PC-9 (cell line): ENCODE measurements around the gene EVC2. TPM values are rescaled to one million over a fixed set of nuclear protein-coding genes. Genes with fewer than 3 reads are reported as not detected.

Experiments used
- BruUV-seq: library from RNA; stranded (reverse); fragments of 400-500 nt; replicated peaks from 2 replicates; lab custom pipeline; 2021; lab: Mats Ljungman, UMichigan
- CTCF ChIA-PET: fragments of 300-600 bp; sonication (Branson Sonifier 250); formaldehyde crosslinking; loops from one replicate; lab custom pipeline; 2022; ENCODE audit warnings: antibody characterized with exemption; lab: Charles Lee
- POLR2A ChIA-PET: fragments of 300-600 bp; sonication (Branson Sonifier 250); formaldehyde crosslinking; loops from one replicate; lab custom pipeline; 2022; ENCODE audit warnings: antibody characterized with exemption; ENCODE audit not compliant: unreplicated experiment; lab: Charles Lee
- DNase-seq, 2 experiments: peaks; one replicate each; pipeline versions ENCODE4 v3.0.0 to v3.0.0-alpha.2; 2015 to 2022; ENCODE audit warnings: mixed read lengths in 1 of 2
- H2AFZ ChIP-seq: fragments of 200-600 bp; sonication (generic); 2 replicates; pipeline ENCODE4 v1.8.1; 2017; ENCODE audit warnings: antibody characterized with exemption
- H3F3A ChIP-seq: fragments of 200-600 bp; sonication (generic); 2 replicates; pipeline ENCODE4 v1.8.1; 2017; ENCODE audit warnings: antibody characterized with exemption, mild to moderate bottlenecking, low read depth; ENCODE audit not compliant: insufficient read depth
- H3K27ac ChIP-seq: fragments of 200-600 bp; sonication (generic); 2 replicates; pipeline ENCODE4 v1.6.1; 2016; ENCODE audit warnings: mixed run types
- H3K27me3 ChIP-seq: fragments of 200-600 bp; sonication (generic); 2 replicates; pipeline ENCODE4 v1.6.1; 2016; ENCODE audit warnings: low read depth, mixed run types; ENCODE audit not compliant: insufficient read depth
- H3K36me3 ChIP-seq: fragments of 200-600 bp; sonication (generic); 2 replicates; pipeline ENCODE4 v1.6.1; 2016; ENCODE audit warnings: low read depth, mixed run types
- H3K4me1 ChIP-seq: fragments of 200-600 bp; sonication (generic); replicated peaks from 2 replicates; pipeline ENCODE4 v1.6.1; 2016; ENCODE audit warnings: mixed run types; ENCODE audit not compliant: insufficient read depth
- H3K4me2 ChIP-seq: fragments of 200-600 bp; sonication (generic); 2 replicates; pipeline ENCODE4 v1.6.1; 2017; ENCODE audit warnings: mixed run types
- H3K4me3 ChIP-seq: fragments of 200-600 bp; sonication (generic); 2 replicates; pipeline ENCODE4 v1.6.1; 2016; ENCODE audit warnings: mixed run types
- H3K79me2 ChIP-seq: fragments of 200-600 bp; sonication (generic); 2 replicates; pipeline ENCODE4 v1.6.1; 2017; ENCODE audit warnings: low read depth, mixed run types
- H3K9me2 ChIP-seq: fragments of 200-600 bp; sonication (generic); 2 replicates; pipeline ENCODE4 v1.8.1; 2017; ENCODE audit warnings: mild to moderate bottlenecking; ENCODE audit not compliant: insufficient read depth
- H3K9me3 ChIP-seq: fragments of 200-600 bp; sonication (generic); 2 replicates; pipeline ENCODE4 v1.8.1; 2016; ENCODE audit warnings: low read depth; ENCODE audit not compliant: insufficient read depth
- H4K20me1 ChIP-seq: fragments of 200-600 bp; sonication (generic); 2 replicates; pipeline ENCODE4 v1.8.1; 2017; ENCODE audit not compliant: insufficient read depth
- EZH2 ChIP-seq: fragments of 200-600 bp; sonication (generic); IDR thresholded peaks from 2 replicates; pipeline ENCODE4 v1.8.0; 2017; ENCODE audit warnings: antibody characterized with exemption, low read depth
- intact Hi-C: fragments of 100-400 bp; cut with micrococcal nuclease; formaldehyde crosslinking; loops from one replicate; pipeline ENCODE4 v1.10.0; 2022; ENCODE audit not compliant: unreplicated experiment
- total RNA-seq: library from RNA; stranded (reverse); gene quantifications from 2 replicates; pipeline ENCODE4 v1.2.3, GENCODE V29; 2021
- TF ChIP-seq, protein P1 (sequence below): fragments of 200-600 bp; sonication (generic); conservative IDR thresholded peaks from 2 replicates; pipeline ENCODE4 v1.6.1; 2017; ENCODE audit warnings: mixed run types, antibody characterized with exemption, mild to moderate bottlenecking, moderate library complexity

EVC2 gene
- total RNA-seq, 1 experiment from 2014 or later = 1.4 TPM

DNA sequence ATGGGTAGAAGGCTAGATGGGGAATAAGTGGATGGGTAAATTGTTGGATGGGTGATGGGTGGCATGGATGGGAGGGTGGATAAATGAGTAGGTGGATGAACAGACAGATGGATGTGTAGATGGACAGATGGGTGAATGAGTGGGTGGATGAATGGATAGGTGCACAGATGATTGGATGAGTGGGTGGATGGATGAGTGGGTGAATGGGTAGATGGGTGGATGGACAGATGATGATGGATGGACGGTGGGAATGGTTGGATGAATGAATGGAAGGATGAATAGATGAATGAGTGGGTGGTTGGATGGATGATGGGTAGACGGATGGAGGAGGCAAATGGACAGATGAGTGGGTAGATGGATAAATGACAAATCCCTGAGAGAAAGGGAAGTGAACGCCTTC, 68.3 kb downstream of the EVC2 start:
- Histone ChIP-seq H4K20me1 (no peaks in the 10 kb centered on the region), H3K4me1 (peaks cover 32% of the 10 kb centered on the region), H2AFZ (no peak overlapping the region), H3K27ac (no peak overlapping the region), H3K9me2 (no peaks in the 10 kb centered on the region), H3K27me3 (no peaks in the 10 kb centered on the region), H3K4me3 (no peak overlapping the region), H3K9me3 (no peaks in the 10 kb centered on the region), H3K4me2 (no peak overlapping the region), H3F3A (peaks cover 12% of the 10 kb centered on the region), H3K36me3 (no peaks in the 10 kb centered on the region), H3K79me2 (no peaks in the 10 kb centered on the region)
- no peak for DNase-seq
- intact Hi-C loops = no loop called here
- BruUV-seq = no TSS peak
- POLR2A ChIA-PET = no interaction called here
- CTCF ChIA-PET = no interaction called here
- no peak for TF ChIP-seq EZH2
- TF ChIP-seq, protein P1, sequence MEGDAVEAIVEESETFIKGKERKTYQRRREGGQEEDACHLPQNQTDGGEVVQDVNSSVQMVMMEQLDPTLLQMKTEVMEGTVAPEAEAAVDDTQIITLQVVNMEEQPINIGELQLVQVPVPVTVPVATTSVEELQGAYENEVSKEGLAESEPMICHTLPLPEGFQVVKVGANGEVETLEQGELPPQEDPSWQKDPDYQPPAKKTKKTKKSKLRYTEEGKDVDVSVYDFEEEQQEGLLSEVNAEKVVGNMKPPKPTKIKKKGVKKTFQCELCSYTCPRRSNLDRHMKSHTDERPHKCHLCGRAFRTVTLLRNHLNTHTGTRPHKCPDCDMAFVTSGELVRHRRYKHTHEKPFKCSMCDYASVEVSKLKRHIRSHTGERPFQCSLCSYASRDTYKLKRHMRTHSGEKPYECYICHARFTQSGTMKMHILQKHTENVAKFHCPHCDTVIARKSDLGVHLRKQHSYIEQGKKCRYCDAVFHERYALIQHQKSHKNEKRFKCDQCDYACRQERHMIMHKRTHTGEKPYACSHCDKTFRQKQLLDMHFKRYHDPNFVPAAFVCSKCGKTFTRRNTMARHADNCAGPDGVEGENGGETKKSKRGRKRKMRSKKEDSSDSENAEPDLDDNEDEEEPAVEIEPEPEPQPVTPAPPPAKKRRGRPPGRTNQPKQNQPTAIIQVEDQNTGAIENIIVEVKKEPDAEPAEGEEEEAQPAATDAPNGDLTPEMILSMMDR = no peak

DNA sequence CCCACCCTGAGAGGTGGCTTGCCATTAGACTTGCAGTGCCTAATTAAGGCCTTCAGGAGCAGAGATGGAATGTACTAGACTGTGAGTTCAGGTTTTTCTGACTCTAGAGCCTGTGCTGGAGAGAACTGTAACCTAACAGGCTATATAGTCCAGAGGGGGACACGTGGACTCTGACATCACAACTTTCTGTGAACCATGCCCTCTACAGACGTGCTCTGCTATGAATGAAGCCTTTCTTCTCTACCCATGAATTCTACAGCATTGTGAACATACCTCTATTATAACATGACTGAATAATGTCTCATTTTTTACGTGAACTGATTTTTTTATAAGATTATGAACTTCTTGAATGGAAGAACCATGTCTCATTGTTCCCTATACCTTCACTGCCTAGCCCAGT, 68.8 kb downstream of the EVC2 start:
- no peaks in the 10 kb centered on the region for H3K27me3 ChIP-seq
- no peak overlapping the region for H3K4me3 ChIP-seq
- H3K79me2 ChIP-seq = no peaks in the 10 kb centered on the region
- TF ChIP-seq EZH2 = no peak
- TF ChIP-seq, protein P1 = no peak
- no peaks in the 10 kb centered on the region for H3K36me3 ChIP-seq
- H4K20me1 ChIP-seq = no peaks in the 10 kb centered on the region
- intact Hi-C loops = no loop called here
- POLR2A ChIA-PET = no interaction called here
- no peak overlapping the region for H2AFZ ChIP-seq
- BruUV-seq = no TSS peak
- H3K9me2 ChIP-seq = no peaks in the 10 kb centered on the region
- DNase-seq = no peak
- peaks cover 12% of the 10 kb centered on the region for H3F3A ChIP-seq
- H3K27ac ChIP-seq = peak overlapping the region; percentile 84
- peaks cover 35% of the 10 kb centered on the region for H3K4me1 ChIP-seq
- no peak overlapping the region for H3K4me2 ChIP-seq
- CTCF ChIA-PET = no interaction called here
- H3K9me3 ChIP-seq = no peaks in the 10 kb centered on the region

DNA sequence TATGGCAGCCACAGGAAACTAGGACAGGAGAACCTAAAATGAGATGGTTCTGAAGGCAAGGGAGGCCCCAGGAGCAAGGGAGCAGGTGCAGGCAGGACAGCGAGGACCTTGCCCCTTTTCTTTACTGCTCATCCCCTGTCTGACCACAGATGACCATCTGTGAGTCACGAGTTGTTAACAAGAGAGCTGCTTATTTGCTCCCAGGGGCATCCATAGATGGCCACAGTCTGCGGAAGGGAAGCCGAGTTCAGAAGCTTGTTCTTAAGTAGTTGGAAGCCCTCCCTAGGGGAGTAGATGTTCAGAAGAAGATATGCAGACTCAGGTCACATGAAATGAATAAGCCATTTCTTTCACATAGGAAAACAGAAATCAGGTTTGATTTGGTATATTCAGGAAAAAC, 69.4 kb downstream of the EVC2 start:
- no peak for DNase-seq
- intact Hi-C loops = no loop called here
- Histone ChIP-seq H2AFZ (no peak overlapping the region), H3K9me3 (no peaks in the 10 kb centered on the region), H3K4me2 (peak overlapping the region; percentile 23; the same call in 1 of the 2 replicates), H3K4me3 (no peak overlapping the region), H3F3A (peaks cover 12% of the 10 kb centered on the region), H3K27me3 (no peaks in the 10 kb centered on the region), H3K36me3 (no peaks in the 10 kb centered on the region), H3K9me2 (no peaks in the 10 kb centered on the region), H3K27ac (peak overlapping the region; percentile 84), H3K79me2 (no peaks in the 10 kb centered on the region), H3K4me1 (peaks cover 40% of the 10 kb centered on the region), H4K20me1 (no peaks in the 10 kb centered on the region)
- POLR2A ChIA-PET = no interaction called here
- BruUV-seq = TSS peak; percentile 54
- CTCF ChIA-PET = no interaction called here
- no peak for TF ChIP-seq EZH2

DNA sequence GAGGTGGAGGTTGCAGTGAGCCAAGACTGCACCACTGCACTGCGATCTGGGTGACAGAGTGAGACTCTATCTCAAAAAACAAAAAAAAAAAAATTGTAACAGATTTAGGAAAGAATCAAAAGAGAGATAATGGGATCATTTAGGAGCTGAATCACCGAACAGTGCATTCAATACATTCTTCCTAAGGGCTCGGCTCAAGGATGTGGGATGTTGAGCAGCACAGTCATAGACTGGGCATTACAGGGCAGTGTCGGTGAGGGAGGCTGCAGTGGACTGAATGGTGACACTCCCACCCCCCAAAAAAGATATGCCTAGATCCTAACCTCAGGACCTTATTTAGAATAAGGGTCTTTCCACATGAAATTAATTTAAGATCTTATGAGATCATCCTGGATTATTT, 70.0 kb downstream of the EVC2 start:
- Histone ChIP-seq H3K36me3 (no peaks in the 10 kb centered on the region), H3K27ac (peak overlapping the region; percentile 84), H3K9me2 (no peaks in the 10 kb centered on the region), H2AFZ (no peak overlapping the region), H3F3A (peaks cover 12% of the 10 kb centered on the region), H3K27me3 (no peaks in the 10 kb centered on the region), H3K4me2 (peak overlapping the region; percentile 23), H3K4me3 (no peak overlapping the region), H4K20me1 (no peaks in the 10 kb centered on the region), H3K9me3 (no peaks in the 10 kb centered on the region), H3K79me2 (no peaks in the 10 kb centered on the region), H3K4me1 (peaks cover 43% of the 10 kb centered on the region)
- ChIA-PET POLR2A (no interaction called here), CTCF (no interaction called here)
- DNase-seq = peak; percentile 28 to 56
- no TSS peak for BruUV-seq
- intact Hi-C loops = no loop called here
- TF ChIP-seq, protein P1 = no peak
